Mucosa of descending colon (tissue), 3 donors: ENCODE measurements around the gene CPNE4. TPM values are rescaled to one million over a fixed set of nuclear protein-coding genes. Genes with fewer than 3 reads are reported as not detected.

Experiments used
- ATAC-seq: fragments of 200-7000 bp; cut with Tn5 transposase; one replicate; pipeline ENCODE4 v1.9.1; 2020; ENCODE audit warnings: mild to moderate bottlenecking, moderate library complexity
- DNase-seq, 3 donors: peaks; one replicate each; pipeline ENCODE4 v3.0.0-alpha.2; 2020
- H3K36me3 ChIP-seq: fragments of 200-600 bp; one replicate; pipeline ENCODE4 v1.8.0; 2021; ENCODE audit warnings: low read depth, mild to moderate bottlenecking
- H3K4me1 ChIP-seq: fragments of 200-600 bp; one replicate; pipeline ENCODE4 v1.8.0; 2021; ENCODE audit warnings: low read depth, mild to moderate bottlenecking
- H3K4me3 ChIP-seq: fragments of 200-600 bp; one replicate; pipeline ENCODE4 v1.8.0; 2021; ENCODE audit warnings: mild to moderate bottlenecking
- H3K9me3 ChIP-seq: fragments of 200-600 bp; one replicate; pipeline ENCODE4 v1.8.0; 2021; ENCODE audit warnings: mild to moderate bottlenecking
- CTCF ChIP-seq: fragments of 200-600 bp; IDR thresholded peaks from one replicate; pipeline ENCODE4 v1.8.0; 2022; ENCODE audit warnings: antibody characterized with exemption, mild to moderate bottlenecking
- intact Hi-C, 2 donors: fragments of 100-400 bp; cut with DNase I in 1 of 2; cut with micrococcal nuclease in 1 of 2; formaldehyde crosslinking; loops; one replicate each; pipeline versions ENCODE4 v1.11.0 to v1.11.1; 2022; cut with DNase I, micrococcal nuclease
- total RNA-seq, 3 donors: library from RNA; stranded (reverse); fragmentation: NEBNext Ultra II Directional in 2 of 3; extraction: Animal tissue kit (Norgen Biotek cat#: 25700) in 2 of 3; gene quantifications; one replicate each; pipeline versions ENCODE4 v1.2.1 to v1.2.4, GENCODE V29; 2021 to 2023
- donor health status: DM: no; HTN: no; CAD: no; lungs with moderate emphysema.
- donor health status: DM: no; HTN: no; CAD: no.
- donor health status: DM: no; HTN: yes; CAD: no.

CPNE4 gene
- total RNA-seq, 3 donors from 2014 or later, result 0.96 to 3.0 (median 1.1) TPM

GRCh38 chr3:132033471-132033870 is 1.3 kb downstream of the CPNE4 start:
- Histone ChIP-seq H3K4me3 (no peak overlapping the region), H3K36me3 (no peaks in the 10 kb centered on the region), H3K4me1 (no peaks in the 10 kb centered on the region), H3K9me3 (no peaks in the 10 kb centered on the region)
- intact Hi-C loops, result no loop called here
- TF ChIP-seq CTCF, result no peak
- ATAC-seq (no peak), DNase-seq (no peak)

GRCh38 chr3:132032959-132033358 is 1.9 kb downstream of the CPNE4 start:
- ATAC-seq (no peak), DNase-seq (no peak)
- no peak overlapping the region for H3K4me3 ChIP-seq
- no peaks in the 10 kb centered on the region for H3K4me1 ChIP-seq
- H3K9me3 ChIP-seq, result no peaks in the 10 kb centered on the region
- intact Hi-C loops, result no loop called here
- no peak for TF ChIP-seq CTCF
- no peaks in the 10 kb centered on the region for H3K36me3 ChIP-seq

GRCh38 chr3:132029182-132029902 is 5.5 kb downstream of the CPNE4 start:
- Histone ChIP-seq H3K36me3 (no peaks in the 10 kb centered on the region), H3K4me3 (no peak overlapping the region), H3K9me3 (no peaks in the 10 kb centered on the region), H3K4me1 (no peaks in the 10 kb centered on the region)
- TF ChIP-seq CTCF, result peak; percentile 39
- ATAC-seq (peak; percentile 85), DNase-seq (peak; percentile 54 to 87 (median 78))
- intact Hi-C loops, result no loop called here

GRCh38 chr3:132022914-132023313 is 11.9 kb downstream of the CPNE4 start:
- Histone ChIP-seq H3K4me1 (no peaks in the 10 kb centered on the region), H3K36me3 (no peaks in the 10 kb centered on the region), H3K9me3 (no peaks in the 10 kb centered on the region), H3K4me3 (no peak overlapping the region)
- ATAC-seq, result no peak
- intact Hi-C loops, result no loop called here
- DNase-seq, result no peak
- no peak for TF ChIP-seq CTCF

GRCh38 chr3:132020058-132020457 is 14.8 kb downstream of the CPNE4 start:
- no peak for TF ChIP-seq CTCF
- intact Hi-C loops, result no loop called here
- no peak for ATAC-seq
- Histone ChIP-seq H3K36me3 (no peaks in the 10 kb centered on the region), H3K4me3 (no peak overlapping the region), H3K4me1 (no peaks in the 10 kb centered on the region), H3K9me3 (no peaks in the 10 kb centered on the region)
- DNase-seq, result no peak

- Histone ChIP-seq H3K4me1 (no peaks in the 10 kb centered on the region), H3K4me3 (no peak overlapping the region), H3K9me3 (no peaks in the 10 kb centered on the region), H3K36me3 (no peaks in the 10 kb centered on the region)
- ATAC-seq (no peak), DNase-seq (no peak)
- TF ChIP-seq CTCF, result no peak
- intact Hi-C loops, result no loop called here
Measured at GRCh38 chr3:132017137-132017536, 17.7 kb downstream of the CPNE4 start.
